Fibroblast of pulmonary artery (primary cell): Measurements from ENCODE around the gene URB1.
"Not testable (repeated sequence)": the region's sequence is repeated elsewhere in the genome, so short reads cannot be mapped to it uniquely, and the experiment has no call there.

Experiments used
- DNase-seq: peaks from one replicate; pipeline ENCODE4 v3.0.0-alpha.2; 2010; ENCODE audit warnings: low read depth
- H3K4me3 ChIP-seq: replicated peaks from 2 replicates; pipeline ENCODE4 v1.5.1; 2011; ENCODE audit warnings: low read depth, mild to moderate bottlenecking, control low read depth, low read length, moderate library complexity
- TF ChIP-seq, protein P1 (sequence below): IDR thresholded peaks from 2 replicates; pipeline ENCODE4 v1.5.1; 2011; ENCODE audit warnings: mild to moderate bottlenecking, control low read depth, low read length, inconsistent platforms; ENCODE audit errors: missing control alignments

Gene URB1

GRCh38 chr21:32370998-32371766, 21.6 kb downstream of the URB1 start:
- H3K4me3 ChIP-seq: no peak overlapping the region
- TF ChIP-seq, protein P1, sequence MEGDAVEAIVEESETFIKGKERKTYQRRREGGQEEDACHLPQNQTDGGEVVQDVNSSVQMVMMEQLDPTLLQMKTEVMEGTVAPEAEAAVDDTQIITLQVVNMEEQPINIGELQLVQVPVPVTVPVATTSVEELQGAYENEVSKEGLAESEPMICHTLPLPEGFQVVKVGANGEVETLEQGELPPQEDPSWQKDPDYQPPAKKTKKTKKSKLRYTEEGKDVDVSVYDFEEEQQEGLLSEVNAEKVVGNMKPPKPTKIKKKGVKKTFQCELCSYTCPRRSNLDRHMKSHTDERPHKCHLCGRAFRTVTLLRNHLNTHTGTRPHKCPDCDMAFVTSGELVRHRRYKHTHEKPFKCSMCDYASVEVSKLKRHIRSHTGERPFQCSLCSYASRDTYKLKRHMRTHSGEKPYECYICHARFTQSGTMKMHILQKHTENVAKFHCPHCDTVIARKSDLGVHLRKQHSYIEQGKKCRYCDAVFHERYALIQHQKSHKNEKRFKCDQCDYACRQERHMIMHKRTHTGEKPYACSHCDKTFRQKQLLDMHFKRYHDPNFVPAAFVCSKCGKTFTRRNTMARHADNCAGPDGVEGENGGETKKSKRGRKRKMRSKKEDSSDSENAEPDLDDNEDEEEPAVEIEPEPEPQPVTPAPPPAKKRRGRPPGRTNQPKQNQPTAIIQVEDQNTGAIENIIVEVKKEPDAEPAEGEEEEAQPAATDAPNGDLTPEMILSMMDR: no peak
- peak; percentile 57 for DNase-seq

DNA sequence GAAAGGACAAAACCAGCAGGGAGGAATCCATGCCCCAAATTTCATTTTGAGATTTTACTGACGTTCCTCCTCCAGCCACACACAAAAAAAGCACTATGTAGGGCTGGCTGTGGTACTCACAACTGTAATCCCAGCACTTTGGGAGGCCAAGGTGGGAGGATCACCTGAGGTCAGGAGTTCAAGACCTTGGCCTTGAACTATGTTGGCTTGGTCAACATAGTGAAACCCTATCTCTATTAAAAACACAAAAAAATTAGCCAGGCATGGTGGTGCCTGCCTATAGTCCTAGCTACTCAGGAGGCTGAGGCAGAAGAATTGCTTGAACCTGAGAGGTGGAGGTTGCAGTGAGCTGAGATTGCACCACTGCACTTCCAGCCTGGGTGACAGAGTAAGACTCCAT, 23.9 kb downstream of the URB1 start:
- not testable (repeated sequence) for DNase-seq, H3K4me3 ChIP-seq

DNA sequence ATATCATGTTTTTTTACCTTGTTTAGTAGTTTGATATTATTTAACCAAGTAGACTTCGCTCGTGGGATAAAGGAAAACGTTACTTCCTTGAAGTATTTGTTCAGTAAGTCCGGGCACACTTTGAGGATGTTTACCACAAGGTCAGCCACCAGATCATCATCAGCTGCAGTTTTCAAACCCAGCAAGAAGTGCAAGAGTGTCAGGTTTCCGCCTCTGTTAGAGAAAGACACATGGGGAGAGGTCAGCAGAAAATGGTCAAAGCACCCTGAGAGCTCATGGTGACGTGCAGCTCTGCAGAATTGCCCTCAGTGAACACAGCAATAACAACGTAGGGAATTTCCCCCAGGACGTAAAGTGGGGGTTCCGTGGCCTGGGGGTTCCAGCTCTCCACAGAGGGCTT, 24.4 kb downstream of the URB1 start:
- TF ChIP-seq, protein P1: no peak
- no peak overlapping the region for H3K4me3 ChIP-seq
- no peak for DNase-seq

- DNase-seq: no peak
- H3K4me3 ChIP-seq: no peak overlapping the region
- TF ChIP-seq, protein P1: no peak
Observed at GRCh38 chr21:32367158-32367557, 25.7 kb downstream of the URB1 start.

DNA sequence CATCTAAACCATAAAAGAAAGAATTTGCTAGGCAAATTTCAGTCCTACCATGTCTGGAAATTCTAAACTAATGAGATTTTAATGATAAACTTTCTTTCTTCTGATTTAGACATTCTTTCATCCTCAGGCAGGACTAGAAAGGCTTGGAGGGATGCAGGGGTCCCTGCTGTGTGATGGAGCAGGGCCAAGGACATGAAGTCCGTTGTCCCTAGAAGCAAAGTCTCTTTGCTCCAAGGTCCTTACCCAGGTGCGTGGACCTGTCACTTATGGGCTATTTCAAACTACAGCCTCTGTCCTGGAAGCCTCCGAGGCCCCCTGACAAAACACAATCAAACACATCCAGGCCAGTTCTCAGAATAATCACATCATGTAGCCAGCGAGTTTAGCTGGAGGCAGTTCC, 26.6 kb downstream of the URB1 start:
- no peak for DNase-seq
- H3K4me3 ChIP-seq: no peak overlapping the region
- TF ChIP-seq, protein P1: no peak

GRCh38 chr21:32364796-32365195, 28.0 kb downstream of the URB1 start:
- TF ChIP-seq, protein P1: no peak
- H3K4me3 ChIP-seq: no peak overlapping the region
- DNase-seq: no peak

DNA sequence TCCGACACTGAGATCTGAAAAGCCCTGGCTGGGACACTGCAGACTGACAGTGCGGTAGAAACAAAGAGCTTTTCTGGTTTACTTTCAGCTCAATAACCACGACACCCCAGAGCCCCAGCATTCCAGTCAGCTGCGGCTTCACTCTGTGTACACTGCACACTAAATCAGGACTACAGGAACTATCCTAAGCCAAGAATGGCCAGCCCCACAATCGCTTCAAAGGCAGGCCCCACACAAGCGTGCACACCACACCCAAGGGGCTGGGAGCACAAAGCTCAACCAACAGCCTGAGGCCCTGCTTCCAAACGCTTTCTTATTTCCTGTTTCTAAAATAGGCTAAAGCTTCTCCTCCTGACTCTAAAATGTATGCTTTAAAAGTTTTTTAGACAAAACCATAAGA, 28.4 kb downstream of the URB1 start:
- no peak for DNase-seq
- no peak overlapping the region for H3K4me3 ChIP-seq
- TF ChIP-seq, protein P1: no peak
